Activated B cell treated with CpG ODN at 0.5 μM for 24 hours (primary cell): ENCODE results near the gene CCNI. TPM values are rescaled to one million over a fixed set of nuclear protein-coding genes. Genes with fewer than 3 reads are reported as not detected.

Source experiments
- ATAC-seq: fragments of 200-7000 bp; cut with Tn5 transposase; one replicate; pipeline ENCODE4 v1.10.0; 2021; ENCODE audit warnings: low read depth, mild to moderate bottlenecking, moderate library complexity
- CTCF ChIA-PET: fragments of 350-600 bp; sonication (Branson Sonifier 250); formaldehyde crosslinking; loops from one replicate; lab custom pipeline; 2021; ENCODE audit warnings: antibody characterized with exemption; lab: Charles Lee
- POLR2A ChIA-PET: fragments of 350-600 bp; sonication (Branson Sonifier 250); formaldehyde crosslinking; loops from one replicate; lab custom pipeline; 2021; ENCODE audit warnings: antibody characterized with exemption; lab: Charles Lee
- DNase-seq: peaks from one replicate; pipeline ENCODE4 v3.0.0; 2022
- H3K27ac Mint-ChIP-seq: one replicate; pipeline ENCODE4 v1.8.0; 2020; ENCODE audit warnings: mixed read lengths
- H3K27me3 Mint-ChIP-seq: one replicate; pipeline ENCODE4 v1.8.0; 2021; ENCODE audit warnings: mixed read lengths
- H3K36me3 Mint-ChIP-seq: one replicate; pipeline ENCODE4 v1.8.0; 2021; ENCODE audit warnings: low read depth, mixed read lengths
- H3K4me1 Mint-ChIP-seq: one replicate; pipeline ENCODE4 v1.8.0; 2021; ENCODE audit warnings: mixed read lengths
- H3K4me3 Mint-ChIP-seq: one replicate; pipeline ENCODE4 v1.8.0; 2020; ENCODE audit warnings: mild to moderate bottlenecking, mixed read lengths
- H3K9me3 Mint-ChIP-seq: one replicate; pipeline ENCODE4 v1.8.0; 2020; ENCODE audit warnings: mixed read lengths
- intact Hi-C: fragments of 100-400 bp; cut with micrococcal nuclease; formaldehyde crosslinking; loops from one replicate; pipeline ENCODE4 v1.15.1; 2024
- total RNA-seq: library from RNA; stranded (reverse); gene quantifications from 2 replicates; pipeline ENCODE4 v1.2.3, GENCODE V29; 2022
- TF ChIP-seq, protein P1 (sequence below): fragments of 200-600 bp; IDR thresholded peaks from one replicate; pipeline ENCODE4 v1.8.0; 2022; ENCODE audit warnings: antibody characterized with exemption, mild to moderate bottlenecking

CCNI gene
- total RNA-seq, 1 donor from 2014 or later, result 246 TPM

DNA sequence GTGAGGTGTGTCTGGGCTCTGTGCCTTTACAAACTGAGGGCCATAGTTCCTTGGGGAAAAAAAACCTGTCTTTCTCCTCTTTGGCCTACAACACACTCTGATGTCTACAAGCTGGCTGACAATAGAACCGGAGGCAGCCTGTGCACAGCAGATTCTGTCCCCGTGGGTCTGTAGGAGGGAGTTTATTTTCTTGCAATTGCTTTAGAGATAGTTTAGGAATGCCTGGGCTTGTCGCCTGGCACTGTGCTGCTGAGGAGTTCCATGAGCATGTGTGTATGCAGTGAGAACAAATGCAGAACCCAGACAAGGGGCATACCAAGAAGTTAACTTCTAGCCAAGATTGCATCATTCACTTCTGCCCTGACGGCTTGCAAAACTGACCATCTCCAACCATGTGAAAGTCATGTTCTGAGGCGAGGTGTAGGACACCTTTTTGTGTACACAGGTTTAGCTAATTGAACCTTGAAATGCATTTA is 54.1 kb downstream of the CCNI start:
- Mint-ChIP-seq H3K9me3 (no peaks in the 10 kb centered on the region), H3K27me3 (no peaks in the 10 kb centered on the region), H3K4me3 (no peak overlapping the region), H3K27ac (no peak overlapping the region), H3K4me1 (no peaks in the 10 kb centered on the region), H3K36me3 (peaks cover 69% of the 10 kb centered on the region)
- TF ChIP-seq, protein P1, sequence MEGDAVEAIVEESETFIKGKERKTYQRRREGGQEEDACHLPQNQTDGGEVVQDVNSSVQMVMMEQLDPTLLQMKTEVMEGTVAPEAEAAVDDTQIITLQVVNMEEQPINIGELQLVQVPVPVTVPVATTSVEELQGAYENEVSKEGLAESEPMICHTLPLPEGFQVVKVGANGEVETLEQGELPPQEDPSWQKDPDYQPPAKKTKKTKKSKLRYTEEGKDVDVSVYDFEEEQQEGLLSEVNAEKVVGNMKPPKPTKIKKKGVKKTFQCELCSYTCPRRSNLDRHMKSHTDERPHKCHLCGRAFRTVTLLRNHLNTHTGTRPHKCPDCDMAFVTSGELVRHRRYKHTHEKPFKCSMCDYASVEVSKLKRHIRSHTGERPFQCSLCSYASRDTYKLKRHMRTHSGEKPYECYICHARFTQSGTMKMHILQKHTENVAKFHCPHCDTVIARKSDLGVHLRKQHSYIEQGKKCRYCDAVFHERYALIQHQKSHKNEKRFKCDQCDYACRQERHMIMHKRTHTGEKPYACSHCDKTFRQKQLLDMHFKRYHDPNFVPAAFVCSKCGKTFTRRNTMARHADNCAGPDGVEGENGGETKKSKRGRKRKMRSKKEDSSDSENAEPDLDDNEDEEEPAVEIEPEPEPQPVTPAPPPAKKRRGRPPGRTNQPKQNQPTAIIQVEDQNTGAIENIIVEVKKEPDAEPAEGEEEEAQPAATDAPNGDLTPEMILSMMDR, result no peak
- intact Hi-C loops, result no loop called here
- ChIA-PET POLR2A (no interaction called here), CTCF (no interaction called here)
- ATAC-seq (no peak), DNase-seq (no peak)

DNA sequence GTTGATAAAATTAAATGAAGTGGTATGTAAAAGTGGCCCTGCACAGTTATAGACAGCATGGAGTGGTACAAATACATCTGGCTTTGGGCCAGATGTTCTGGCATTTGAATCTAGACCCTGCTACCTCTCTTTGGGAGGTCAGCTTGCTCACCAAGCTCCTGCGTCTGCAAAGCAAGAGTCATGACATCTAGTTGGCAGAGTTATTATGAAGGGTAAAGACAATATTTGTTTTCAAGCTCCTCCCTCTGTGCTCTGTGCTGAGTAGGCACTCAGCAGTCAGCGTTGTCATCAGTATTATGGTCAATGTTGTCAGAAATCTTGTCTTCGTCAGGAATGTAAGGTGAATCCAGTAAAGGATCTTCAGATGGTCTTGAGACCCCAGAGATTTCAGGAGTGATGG is 55.8 kb downstream of the CCNI start:
- H3K27me3 Mint-ChIP-seq, result no peaks in the 10 kb centered on the region
- CTCF ChIA-PET, result no interaction called here
- peaks cover 63% of the 10 kb centered on the region for H3K36me3 Mint-ChIP-seq
- no peaks in the 10 kb centered on the region for H3K4me1 Mint-ChIP-seq
- H3K27ac Mint-ChIP-seq, result no peak overlapping the region
- intact Hi-C loops, result no loop called here
- DNase-seq (no peak), ATAC-seq (no peak)
- no peaks in the 10 kb centered on the region for H3K9me3 Mint-ChIP-seq
- no peak overlapping the region for H3K4me3 Mint-ChIP-seq
- TF ChIP-seq, protein P1, result no peak
- POLR2A ChIA-PET, result no interaction called here

DNA sequence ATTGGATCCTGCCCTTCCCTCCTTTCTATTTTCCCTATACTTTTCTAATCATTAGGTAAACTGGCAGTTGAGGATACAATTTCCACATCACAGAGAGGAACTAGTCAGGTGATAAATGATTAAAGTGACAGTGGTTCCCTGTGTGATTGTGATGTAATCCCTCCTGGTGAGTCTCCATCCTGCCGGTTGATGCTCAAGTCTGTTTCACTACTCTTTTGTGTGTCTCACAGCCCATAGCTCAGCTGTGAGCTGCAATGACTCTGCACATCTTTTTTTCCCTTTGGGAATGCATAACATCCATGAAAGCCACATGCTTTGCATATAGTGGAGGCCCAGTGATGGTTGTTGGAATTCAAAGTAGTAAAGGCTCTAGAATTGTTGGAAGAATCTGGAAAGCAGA is 60.4 kb downstream of the CCNI start:
- Mint-ChIP-seq H3K27me3 (no peaks in the 10 kb centered on the region), H3K27ac (no peak overlapping the region), H3K4me3 (no peak overlapping the region), H3K4me1 (peaks cover 6% of the 10 kb centered on the region), H3K36me3 (peaks cover 39% of the 10 kb centered on the region), H3K9me3 (no peaks in the 10 kb centered on the region)
- ChIA-PET CTCF (no interaction called here), POLR2A (no interaction called here)
- DNase-seq, result no peak
- TF ChIP-seq, protein P1, result no peak
- ATAC-seq, result no peak
- intact Hi-C loops, result no loop called here

GRCh38 chr4:77014256-77014655 is 61.5 kb downstream of the CCNI start:
- ChIA-PET CTCF (no interaction called here), POLR2A (no interaction called here)
- Mint-ChIP-seq H3K36me3 (peaks cover 28% of the 10 kb centered on the region), H3K27ac (no peak overlapping the region), H3K4me3 (no peak overlapping the region), H3K9me3 (no peaks in the 10 kb centered on the region), H3K4me1 (peaks cover 6% of the 10 kb centered on the region), H3K27me3 (no peaks in the 10 kb centered on the region)
- DNase-seq (no peak), ATAC-seq (no peak)
- intact Hi-C loops, result no loop called here
- TF ChIP-seq, protein P1, result no peak

GRCh38 chr4:77012726-77013125 is 63.1 kb downstream of the CCNI start:
- no peak for ATAC-seq
- H3K36me3 Mint-ChIP-seq, result peaks cover 22% of the 10 kb centered on the region
- ChIA-PET CTCF (interaction anchor here (0.7 kb wide), 1 partner anchor 86 kb away, joined by 3 read pairs; no protein-coding TSS in a partner anchor), POLR2A (no interaction called here)
- H3K9me3 Mint-ChIP-seq, result no peaks in the 10 kb centered on the region
- H3K4me1 Mint-ChIP-seq, result peaks cover 10% of the 10 kb centered on the region
- DNase-seq, result no peak
- intact Hi-C loops, result no loop called here
- H3K27me3 Mint-ChIP-seq, result no peaks in the 10 kb centered on the region
- no peak overlapping the region for H3K4me3 Mint-ChIP-seq
- no peak overlapping the region for H3K27ac Mint-ChIP-seq
- TF ChIP-seq, protein P1, result no peak
